Fibroblast of the conjunctiva (primary cell): Measurements from ENCODE around the gene MFSD6.

ENCODE experiments used
- DNase-seq: peaks from one replicate; pipeline ENCODE4 v3.0.0-alpha.2; 2010; ENCODE audit warnings: low read depth

The MFSD6 gene

GRCh38 chr2:190532581-190532980 is 124.4 kb downstream of the MFSD6 start:
- DNase-seq: no peak

- DNase-seq: no peak
These were observed 125.2 kb downstream of the MFSD6 start for GRCh38 chr2:190533175-190533967.

GRCh38 chr2:190533968-190534309 is 125.8 kb downstream of the MFSD6 start:
- no peak for DNase-seq

GRCh38 chr2:190534310-190535120 is 126.4 kb downstream of the MFSD6 start, which contains the start of gene NEMP2:
Gene NEMP2, minus strand, starts transcription at chr2:190534722. Its CDS starts 67 bp downstream, at chr2:190534655.
- peak; percentile 50 for DNase-seq

- DNase-seq: no peak
These were observed 126.9 kb downstream of the MFSD6 start for GRCh38 chr2:190535121-190535439.

GRCh38 chr2:190535586-190535985 is 127.4 kb downstream of the MFSD6 start:
- DNase-seq: no peak

- DNase-seq: no peak
These were observed 129.6 kb downstream of the MFSD6 start for GRCh38 chr2:190537765-190538164.

GRCh38 chr2:190538201-190538600 is 130.0 kb downstream of the MFSD6 start:
- no peak for DNase-seq

- no peak for DNase-seq
These were observed 131.9 kb downstream of the MFSD6 start for GRCh38 chr2:190540048-190540447.

GRCh38 chr2:190545093-190545492 is 136.9 kb downstream of the MFSD6 start:
- DNase-seq: no peak

- no peak for DNase-seq
These were observed 137.6 kb downstream of the MFSD6 start for GRCh38 chr2:190545555-190546385.

- no peak for DNase-seq
These were observed 138.6 kb downstream of the MFSD6 start for GRCh38 chr2:190546734-190547133.

- no peak for DNase-seq
These were observed 139.7 kb downstream of the MFSD6 start for GRCh38 chr2:190547886-190548285.

- DNase-seq: no peak
These were observed 142.0 kb downstream of the MFSD6 start for GRCh38 chr2:190550137-190550536.
